Measurements from ENCODE around the gene SLC12A6.

Gene SLC12A6

GRCh38 chr15:34182942-34183341 lies 154.6 kb downstream of the SLC12A6 start:
- POLR2A ChIA-PET = no interaction called here
- CTCF ChIA-PET = interaction anchor here (1.5 kb wide), 1 partner anchor 28 kb away, joined by 3 read pairs; no protein-coding TSS in a partner anchor
- no peak for DNase-seq (ENCODE audit: extremely low spot score)
- TF ChIP-seq CTCF (IDR thresholded peaks at IDR 0.05; ENCODE audit: control extremely low read depth, extremely low read depth, low read depth, missing control alignments) = no peak
